Lower lobe of right lung (tissue), 2 donors: ENCODE data around the gene RALGPS1. TPM values are rescaled to one million over a fixed set of nuclear protein-coding genes. Genes with fewer than 3 reads are reported as not detected.

Experiments
- ATAC-seq, 2 donors: fragments of 200-7000 bp; cut with Tn5 transposase; one replicate each; pipeline ENCODE4 v1.9.1; 2020 to 2022; ENCODE audit warnings: mild to moderate bottlenecking in 2 of 2, moderate library complexity in 2 of 2
- DNase-seq: peaks from one replicate; pipeline ENCODE4 v3.0.0-alpha.2; 2020
- H3K27ac ChIP-seq: fragments of 200-600 bp; one replicate; pipeline ENCODE4 v1.8.0; 2022
- H3K27me3 ChIP-seq: fragments of 200-600 bp; one replicate; pipeline ENCODE4 v1.8.0; 2022; ENCODE audit warnings: low read depth
- H3K36me3 ChIP-seq: fragments of 200-600 bp; one replicate; pipeline ENCODE4 v1.8.0; 2022; ENCODE audit warnings: mild to moderate bottlenecking
- H3K4me1 ChIP-seq: fragments of 200-600 bp; one replicate; pipeline ENCODE4 v1.8.0; 2022
- H3K4me3 ChIP-seq: fragments of 200-600 bp; one replicate; pipeline ENCODE4 v1.8.0; 2022; ENCODE audit warnings: mild to moderate bottlenecking
- H3K9me3 ChIP-seq: fragments of 200-600 bp; one replicate; pipeline ENCODE4 v1.8.0; 2022
- CTCF ChIP-seq: fragments of 200-600 bp; IDR thresholded peaks from one replicate; pipeline ENCODE4 v1.8.0; 2022; ENCODE audit warnings: antibody characterized with exemption, mild to moderate bottlenecking
- intact Hi-C: fragments of 100-400 bp; cut with DNase I; formaldehyde crosslinking; loops from one replicate; pipeline ENCODE4 v1.11.0; 2022
- total RNA-seq: library from RNA; stranded (reverse); fragmentation: NEBNext Ultra II Directional; extraction: Animal tissue kit (Norgen Biotek cat#: 25700); gene quantifications from one replicate; pipeline ENCODE4 v1.2.1, GENCODE V29; 2021
- donor health status: DM: no; HTN: yes; CAD: no; lungs with severe emphysema.

Gene RALGPS1
- total RNA-seq, 1 donor from 2014 or later = 17.6 TPM

GRCh38 chr9:127022913-127023660 is 108.5 kb downstream of the RALGPS1 start:
- Histone ChIP-seq H3K36me3 (no peaks in the 10 kb centered on the region), H3K9me3 (no peaks in the 10 kb centered on the region), H3K4me3 (no peak overlapping the region), H3K4me1 (peaks cover 4% of the 10 kb centered on the region), H3K27me3 (no peaks in the 10 kb centered on the region), H3K27ac (peak overlapping the region; percentile 15)
- ATAC-seq = peak; percentile 18 to 31
- intact Hi-C loops = no loop called here
- no peak for TF ChIP-seq CTCF
- no peak for DNase-seq

- peaks cover 4% of the 10 kb centered on the region for H3K4me1 ChIP-seq
- H3K9me3 ChIP-seq = no peaks in the 10 kb centered on the region
- no peak overlapping the region for H3K4me3 ChIP-seq
- H3K27me3 ChIP-seq = no peaks in the 10 kb centered on the region
- DNase-seq (no peak), ATAC-seq (no peak)
- TF ChIP-seq CTCF = no peak
- intact Hi-C loops = no loop called here
- no peak overlapping the region for H3K27ac ChIP-seq
- H3K36me3 ChIP-seq = no peaks in the 10 kb centered on the region
These were observed 110.5 kb downstream of the RALGPS1 start for GRCh38 chr9:127025042-127025441.

- Histone ChIP-seq H3K27me3 (no peaks in the 10 kb centered on the region), H3K27ac (no peak overlapping the region), H3K4me3 (no peak overlapping the region), H3K4me1 (peaks cover 4% of the 10 kb centered on the region), H3K9me3 (no peaks in the 10 kb centered on the region), H3K36me3 (no peaks in the 10 kb centered on the region)
- intact Hi-C loops = no loop called here
- ATAC-seq (no peak), DNase-seq (no peak)
- no peak for TF ChIP-seq CTCF
These were observed 113.1 kb downstream of the RALGPS1 start for GRCh38 chr9:127027694-127028093.

GRCh38 chr9:127029548-127029947 is 115.0 kb downstream of the RALGPS1 start:
- intact Hi-C loops = no loop called here
- Histone ChIP-seq H3K36me3 (no peaks in the 10 kb centered on the region), H3K27me3 (no peaks in the 10 kb centered on the region), H3K4me3 (no peak overlapping the region), H3K27ac (no peak overlapping the region), H3K4me1 (no peaks in the 10 kb centered on the region), H3K9me3 (no peaks in the 10 kb centered on the region)
- no peak for TF ChIP-seq CTCF
- no peak for ATAC-seq
- DNase-seq = no peak

GRCh38 chr9:127030814-127031740 is 116.5 kb downstream of the RALGPS1 start:
- ATAC-seq (no peak), DNase-seq (no peak)
- Histone ChIP-seq H3K9me3 (no peaks in the 10 kb centered on the region), H3K36me3 (no peaks in the 10 kb centered on the region), H3K4me3 (no peak overlapping the region), H3K27ac (no peak overlapping the region), H3K4me1 (no peaks in the 10 kb centered on the region), H3K27me3 (no peaks in the 10 kb centered on the region)
- TF ChIP-seq CTCF = no peak
- intact Hi-C loops = no loop called here
